ENCODE results near the gene LPAR1.

DNA sequence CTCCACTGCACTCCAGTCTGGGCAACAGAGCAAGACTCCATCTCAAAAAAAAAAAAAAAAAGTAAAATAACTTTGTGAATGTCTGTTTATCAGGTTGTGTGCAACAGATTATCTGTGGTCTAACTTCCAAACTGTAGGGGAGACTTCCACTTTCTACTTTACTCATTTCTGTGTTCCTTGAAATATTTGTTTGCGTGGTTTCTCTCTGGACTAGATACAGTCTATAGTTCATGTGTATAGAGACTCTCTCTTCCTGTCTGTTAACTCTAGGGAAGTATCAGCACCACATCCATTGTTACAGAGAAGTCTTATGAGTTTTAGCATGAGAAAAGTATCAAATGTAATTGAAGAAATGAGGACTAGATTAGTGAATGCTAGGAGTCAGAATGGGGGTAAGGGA lies 168.3 kb downstream of the LPAR1 start:
- TF ChIP-seq ELF4 (IDR thresholded peaks at IDR 0.05) (no peak), SUZ12 (IDR thresholded peaks at IDR 0.05) (no peak), HDGF (IDR thresholded peaks at IDR 0.05; ENCODE audit: borderline replicate concordance) (no peak), ARNT (IDR thresholded peaks at IDR 0.05) (no peak), FOXK2 (IDR thresholded peaks at IDR 0.05) (no peak), SP1 (IDR thresholded peaks at IDR 0.05) (no peak), NFRKB (IDR thresholded peaks at IDR 0.05) (no peak)
- TF ChIP-seq, protein P1, sequence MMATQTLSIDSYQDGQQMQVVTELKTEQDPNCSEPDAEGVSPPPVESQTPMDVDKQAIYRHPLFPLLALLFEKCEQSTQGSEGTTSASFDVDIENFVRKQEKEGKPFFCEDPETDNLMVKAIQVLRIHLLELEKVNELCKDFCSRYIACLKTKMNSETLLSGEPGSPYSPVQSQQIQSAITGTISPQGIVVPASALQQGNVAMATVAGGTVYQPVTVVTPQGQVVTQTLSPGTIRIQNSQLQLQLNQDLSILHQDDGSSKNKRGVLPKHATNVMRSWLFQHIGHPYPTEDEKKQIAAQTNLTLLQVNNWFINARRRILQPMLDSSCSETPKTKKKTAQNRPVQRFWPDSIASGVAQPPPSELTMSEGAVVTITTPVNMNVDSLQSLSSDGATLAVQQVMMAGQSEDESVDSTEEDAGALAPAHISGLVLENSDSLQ (IDR thresholded peaks at IDR 0.05): no peak
